Vein endothelial cell (primary cell): ENCODE results near the gene TBC1D3B. TPM values are rescaled to one million over a fixed set of nuclear protein-coding genes. Genes with fewer than 3 reads are reported as not detected.

Experiments
- total RNA-seq: library from RNA; depleted of rRNA; stranded (reverse); fragments of >200 nt; gene quantifications from 2 replicates; pipeline ENCODE4 v1.2.3, GENCODE V29; 2012

The TBC1D3B gene
- 0.86 TPM in 1 of 2 replicates, not detected in the other for total RNA-seq

GRCh38 chr17:36176536-36176935 lies at the start of gene TBC1D3B:
TSS of gene TBC1D3B (minus strand) at chr17:36176636. CDS start at chr17:36175050, 1,586 bp downstream.

GRCh38 chr17:36210439-36211211 lies 34.2 kb upstream of the TBC1D3B start, which contains the start of gene CCL4L2:
TSS of gene CCL4L2 (plus strand) at chr17:36211063.

Other genes with a start within 250 kb of the TBC1D3B start
- gene RDM1, start 245.9 kb downstream of the TBC1D3B start, total RNA-seq: not detected in 2 replicates
- gene LYZL6, start 232.9 kb downstream of the TBC1D3B start, total RNA-seq: not detected in 2 replicates
- 0.65 and 0.86 TPM in 2 replicates for gene CCL16, start 195.1 kb downstream of the TBC1D3B start, total RNA-seq
- gene CCL14, start 189.9 kb downstream of the TBC1D3B start, total RNA-seq: 32.7 and 43.2 TPM in 2 replicates
- gene CCL15, start 175.1 kb downstream of the TBC1D3B start, total RNA-seq: not detected in 2 replicates
- 0.98 and 6.4 TPM in 2 replicates for gene CCL23, start 158.7 kb downstream of the TBC1D3B start, total RNA-seq
- not detected in 2 replicates for gene CCL18, start 112.4 kb downstream of the TBC1D3B start, total RNA-seq
- not detected in 2 replicates for gene CCL3, start 86.5 kb downstream of the TBC1D3B start, total RNA-seq
- not detected in 2 replicates for gene CCL4, start 72.8 kb downstream of the TBC1D3B start, total RNA-seq
- not detected in 2 replicates for gene CCL3L1, start 20.1 kb upstream of the TBC1D3B start, total RNA-seq
- gene CCL4L2, start 34.4 kb upstream of the TBC1D3B start, total RNA-seq: not detected in 2 replicates
- 0.57 TPM in 1 of 2 replicates, not detected in the other for gene TBC1D3I, start 87.9 kb upstream of the TBC1D3B start, total RNA-seq
- gene TBC1D3G, start 147.2 kb upstream of the TBC1D3B start, total RNA-seq: 0.86 TPM in 1 of 2 replicates, not detected in the other
- gene TBC1D3H, start 211.8 kb upstream of the TBC1D3B start, total RNA-seq: not detected in 2 replicates